WTC11 (cell line): Measurements from ENCODE around the gene ATF7.

Experiments
- IRF2 ChIP-seq: sonication (generic); formaldehyde crosslinking; IDR thresholded peaks from 2 replicates; pipeline ENCODE4 v1.8.0; 2022; ENCODE audit warnings: low read depth, missing genetic modification reagents, borderline replicate concordance
- JUN ChIP-seq: sonication (generic); formaldehyde crosslinking; IDR thresholded peaks from 2 replicates; pipeline ENCODE4 v1.8.0; 2023; ENCODE audit warnings: mild to moderate bottlenecking, missing genetic modification reagents
- NR2C2 ChIP-seq: sonication (generic); formaldehyde crosslinking; IDR thresholded peaks from 2 replicates; pipeline ENCODE4 v1.8.0; 2022; ENCODE audit warnings: mild to moderate bottlenecking, missing genetic modification reagents

DNA sequence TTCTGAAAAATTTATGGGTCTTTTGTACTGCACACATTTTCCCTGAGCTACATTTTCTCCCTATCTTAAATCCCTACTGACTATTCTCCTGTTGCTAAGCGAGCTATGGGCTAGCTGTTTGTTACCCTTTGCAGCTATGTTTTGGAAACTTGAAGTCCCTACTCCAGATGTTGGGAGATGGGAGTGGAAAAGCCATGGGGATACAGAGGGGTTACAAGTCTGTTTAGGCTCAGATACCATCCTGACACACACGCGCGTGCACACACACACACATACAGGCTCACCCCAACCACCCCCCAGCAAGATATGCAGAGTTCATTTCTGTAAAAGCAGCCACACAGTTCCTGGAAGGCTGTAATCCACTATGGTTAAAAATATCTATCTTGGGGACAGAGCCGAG, 33.9 kb upstream of the ATF7 start:
- no peak for TF ChIP-seq IRF2 (CRISPR knock-in tag)
- no peak for TF ChIP-seq JUN (CRISPR knock-in tag)
- no peak for TF ChIP-seq NR2C2 (CRISPR knock-in tag)
